ENCODE data around the gene LY86. TPM values are rescaled to one million over a fixed set of nuclear protein-coding genes. Genes with fewer than 3 reads are reported as not detected.

LY86 gene
- total RNA-seq, 1 experiment from 2014 or later = not detected

DNA sequence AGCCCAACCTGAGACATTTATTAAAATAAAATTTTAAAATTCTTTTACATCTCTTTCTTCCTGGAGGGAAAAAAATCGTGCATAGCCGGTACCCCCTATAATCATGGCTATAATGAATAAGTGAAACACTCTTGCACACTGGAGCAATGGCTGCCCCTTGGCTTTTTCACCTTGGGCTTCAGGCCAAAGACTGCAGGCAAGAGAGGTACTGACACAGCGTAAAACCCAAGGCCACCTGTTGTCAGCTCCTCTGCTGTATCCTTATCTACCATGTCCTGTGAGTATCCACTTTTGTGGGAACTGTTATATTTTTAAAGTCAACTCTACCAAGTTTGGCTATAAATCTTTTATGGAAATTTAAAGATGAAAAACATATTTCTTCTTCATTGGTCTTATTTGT lies 23.0 kb upstream of the LY86 start:
- H3K4me1 Mint-ChIP-seq = peaks cover 8% of the 10 kb centered on the region
- 0 out of 2 replicates have a peak, but pooled peaks cover 4% of the 10 kb centered on the region for H3K27me3 Mint-ChIP-seq (ENCODE audit: low read depth)
- no peak overlapping the region for H3K27ac Mint-ChIP-seq
- no peak for ATAC-seq
- peaks cover 28% of the 10 kb centered on the region for H3K9me3 Mint-ChIP-seq
- POLR2A ChIA-PET = no interaction called here
- DNase-seq (ENCODE audit: low spot score) = no peak
- no peak overlapping the region for H3K4me3 Mint-ChIP-seq
- peaks cover 12% of the 10 kb centered on the region for H3K36me3 Mint-ChIP-seq
- CTCF ChIA-PET = no interaction called here
- TF ChIP-seq, protein P1, sequence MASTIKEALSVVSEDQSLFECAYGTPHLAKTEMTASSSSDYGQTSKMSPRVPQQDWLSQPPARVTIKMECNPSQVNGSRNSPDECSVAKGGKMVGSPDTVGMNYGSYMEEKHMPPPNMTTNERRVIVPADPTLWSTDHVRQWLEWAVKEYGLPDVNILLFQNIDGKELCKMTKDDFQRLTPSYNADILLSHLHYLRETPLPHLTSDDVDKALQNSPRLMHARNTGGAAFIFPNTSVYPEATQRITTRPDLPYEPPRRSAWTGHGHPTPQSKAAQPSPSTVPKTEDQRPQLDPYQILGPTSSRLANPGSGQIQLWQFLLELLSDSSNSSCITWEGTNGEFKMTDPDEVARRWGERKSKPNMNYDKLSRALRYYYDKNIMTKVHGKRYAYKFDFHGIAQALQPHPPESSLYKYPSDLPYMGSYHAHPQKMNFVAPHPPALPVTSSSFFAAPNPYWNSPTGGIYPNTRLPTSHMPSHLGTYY (CRISPR knock-in tag; IDR thresholded peaks at IDR 0.05) = no peak
- TF ChIP-seq, protein P2, sequence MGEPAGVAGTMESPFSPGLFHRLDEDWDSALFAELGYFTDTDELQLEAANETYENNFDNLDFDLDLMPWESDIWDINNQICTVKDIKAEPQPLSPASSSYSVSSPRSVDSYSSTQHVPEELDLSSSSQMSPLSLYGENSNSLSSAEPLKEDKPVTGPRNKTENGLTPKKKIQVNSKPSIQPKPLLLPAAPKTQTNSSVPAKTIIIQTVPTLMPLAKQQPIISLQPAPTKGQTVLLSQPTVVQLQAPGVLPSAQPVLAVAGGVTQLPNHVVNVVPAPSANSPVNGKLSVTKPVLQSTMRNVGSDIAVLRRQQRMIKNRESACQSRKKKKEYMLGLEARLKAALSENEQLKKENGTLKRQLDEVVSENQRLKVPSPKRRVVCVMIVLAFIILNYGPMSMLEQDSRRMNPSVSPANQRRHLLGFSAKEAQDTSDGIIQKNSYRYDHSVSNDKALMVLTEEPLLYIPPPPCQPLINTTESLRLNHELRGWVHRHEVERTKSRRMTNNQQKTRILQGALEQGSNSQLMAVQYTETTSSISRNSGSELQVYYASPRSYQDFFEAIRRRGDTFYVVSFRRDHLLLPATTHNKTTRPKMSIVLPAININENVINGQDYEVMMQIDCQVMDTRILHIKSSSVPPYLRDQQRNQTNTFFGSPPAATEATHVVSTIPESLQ (CRISPR knock-in tag; IDR thresholded peaks at IDR 0.05) = no peak
- TF ChIP-seq FOXK1 (CRISPR knock-in tag; IDR thresholded peaks at IDR 0.05) (no peak), PREB (CRISPR knock-in tag; IDR thresholded peaks at IDR 0.05; ENCODE audit: borderline replicate concordance) (no peak), CREM (CRISPR knock-in tag; IDR thresholded peaks at IDR 0.05) (no peak), ZNF423 (CRISPR knock-in tag; IDR thresholded peaks at IDR 0.05) (no peak), SMAD3 (CRISPR knock-in tag; IDR thresholded peaks at IDR 0.05; ENCODE audit: borderline replicate concordance) (no peak)

DNA sequence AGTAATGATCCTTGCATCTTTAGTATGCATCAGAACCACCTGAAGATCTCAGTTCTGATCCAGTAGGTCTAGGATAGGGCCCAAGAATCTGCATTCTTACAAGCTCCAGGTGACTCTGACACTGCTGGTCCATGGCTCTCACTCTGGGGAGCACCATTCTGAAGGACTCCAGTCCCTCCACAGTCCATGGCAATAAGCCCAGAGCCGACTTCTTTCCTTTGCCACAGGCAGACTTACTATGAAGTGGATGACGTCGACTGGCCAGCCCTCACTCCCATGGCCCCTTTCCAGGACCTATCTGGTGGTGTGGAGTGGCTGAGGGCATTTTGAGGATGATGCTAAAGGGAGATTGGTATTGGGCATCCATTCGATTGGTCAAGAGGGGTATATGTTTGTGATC lies 21.8 kb upstream of the LY86 start:
- H3K9me3 Mint-ChIP-seq = peaks cover 28% of the 10 kb centered on the region
- peaks cover under 1% of the 10 kb centered on the region; the same call in 1 of the 2 replicates for H3K4me1 Mint-ChIP-seq
- no peak for ATAC-seq
- 0 out of 2 replicates have a peak, but pooled peaks cover 4% of the 10 kb centered on the region for H3K27me3 Mint-ChIP-seq (ENCODE audit: low read depth)
- no peak overlapping the region for H3K4me3 Mint-ChIP-seq
- CTCF ChIA-PET = no interaction called here
- H3K36me3 Mint-ChIP-seq = peaks cover 12% of the 10 kb centered on the region
- no peak for TF ChIP-seq ZNF138 (CRISPR knock-in tag; conservative IDR thresholded peaks at IDR 0.05)
- TF ChIP-seq, protein P3, sequence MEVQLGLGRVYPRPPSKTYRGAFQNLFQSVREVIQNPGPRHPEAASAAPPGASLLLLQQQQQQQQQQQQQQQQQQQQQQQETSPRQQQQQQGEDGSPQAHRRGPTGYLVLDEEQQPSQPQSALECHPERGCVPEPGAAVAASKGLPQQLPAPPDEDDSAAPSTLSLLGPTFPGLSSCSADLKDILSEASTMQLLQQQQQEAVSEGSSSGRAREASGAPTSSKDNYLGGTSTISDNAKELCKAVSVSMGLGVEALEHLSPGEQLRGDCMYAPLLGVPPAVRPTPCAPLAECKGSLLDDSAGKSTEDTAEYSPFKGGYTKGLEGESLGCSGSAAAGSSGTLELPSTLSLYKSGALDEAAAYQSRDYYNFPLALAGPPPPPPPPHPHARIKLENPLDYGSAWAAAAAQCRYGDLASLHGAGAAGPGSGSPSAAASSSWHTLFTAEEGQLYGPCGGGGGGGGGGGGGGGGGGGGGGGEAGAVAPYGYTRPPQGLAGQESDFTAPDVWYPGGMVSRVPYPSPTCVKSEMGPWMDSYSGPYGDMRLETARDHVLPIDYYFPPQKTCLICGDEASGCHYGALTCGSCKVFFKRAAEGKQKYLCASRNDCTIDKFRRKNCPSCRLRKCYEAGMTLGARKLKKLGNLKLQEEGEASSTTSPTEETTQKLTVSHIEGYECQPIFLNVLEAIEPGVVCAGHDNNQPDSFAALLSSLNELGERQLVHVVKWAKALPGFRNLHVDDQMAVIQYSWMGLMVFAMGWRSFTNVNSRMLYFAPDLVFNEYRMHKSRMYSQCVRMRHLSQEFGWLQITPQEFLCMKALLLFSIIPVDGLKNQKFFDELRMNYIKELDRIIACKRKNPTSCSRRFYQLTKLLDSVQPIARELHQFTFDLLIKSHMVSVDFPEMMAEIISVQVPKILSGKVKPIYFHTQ (CRISPR knock-in tag; IDR thresholded peaks at IDR 0.05) = no peak
- TF ChIP-seq, protein P4, sequence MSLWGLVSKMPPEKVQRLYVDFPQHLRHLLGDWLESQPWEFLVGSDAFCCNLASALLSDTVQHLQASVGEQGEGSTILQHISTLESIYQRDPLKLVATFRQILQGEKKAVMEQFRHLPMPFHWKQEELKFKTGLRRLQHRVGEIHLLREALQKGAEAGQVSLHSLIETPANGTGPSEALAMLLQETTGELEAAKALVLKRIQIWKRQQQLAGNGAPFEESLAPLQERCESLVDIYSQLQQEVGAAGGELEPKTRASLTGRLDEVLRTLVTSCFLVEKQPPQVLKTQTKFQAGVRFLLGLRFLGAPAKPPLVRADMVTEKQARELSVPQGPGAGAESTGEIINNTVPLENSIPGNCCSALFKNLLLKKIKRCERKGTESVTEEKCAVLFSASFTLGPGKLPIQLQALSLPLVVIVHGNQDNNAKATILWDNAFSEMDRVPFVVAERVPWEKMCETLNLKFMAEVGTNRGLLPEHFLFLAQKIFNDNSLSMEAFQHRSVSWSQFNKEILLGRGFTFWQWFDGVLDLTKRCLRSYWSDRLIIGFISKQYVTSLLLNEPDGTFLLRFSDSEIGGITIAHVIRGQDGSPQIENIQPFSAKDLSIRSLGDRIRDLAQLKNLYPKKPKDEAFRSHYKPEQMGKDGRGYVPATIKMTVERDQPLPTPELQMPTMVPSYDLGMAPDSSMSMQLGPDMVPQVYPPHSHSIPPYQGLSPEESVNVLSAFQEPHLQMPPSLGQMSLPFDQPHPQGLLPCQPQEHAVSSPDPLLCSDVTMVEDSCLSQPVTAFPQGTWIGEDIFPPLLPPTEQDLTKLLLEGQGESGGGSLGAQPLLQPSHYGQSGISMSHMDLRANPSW (CRISPR knock-in tag; conservative IDR thresholded peaks at IDR 0.05; ENCODE audit: low read depth) = no peak
- no peak for TF ChIP-seq ZSCAN18 (CRISPR knock-in tag; IDR thresholded peaks at IDR 0.05)
- no peak for TF ChIP-seq SMAD3 (CRISPR knock-in tag; IDR thresholded peaks at IDR 0.05; ENCODE audit: borderline replicate concordance)
- TF ChIP-seq, protein P5, sequence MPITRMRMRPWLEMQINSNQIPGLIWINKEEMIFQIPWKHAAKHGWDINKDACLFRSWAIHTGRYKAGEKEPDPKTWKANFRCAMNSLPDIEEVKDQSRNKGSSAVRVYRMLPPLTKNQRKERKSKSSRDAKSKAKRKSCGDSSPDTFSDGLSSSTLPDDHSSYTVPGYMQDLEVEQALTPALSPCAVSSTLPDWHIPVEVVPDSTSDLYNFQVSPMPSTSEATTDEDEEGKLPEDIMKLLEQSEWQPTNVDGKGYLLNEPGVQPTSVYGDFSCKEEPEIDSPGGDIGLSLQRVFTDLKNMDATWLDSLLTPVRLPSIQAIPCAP (CRISPR knock-in tag; IDR thresholded peaks at IDR 0.05) = no peak
- TF ChIP-seq, protein P6, sequence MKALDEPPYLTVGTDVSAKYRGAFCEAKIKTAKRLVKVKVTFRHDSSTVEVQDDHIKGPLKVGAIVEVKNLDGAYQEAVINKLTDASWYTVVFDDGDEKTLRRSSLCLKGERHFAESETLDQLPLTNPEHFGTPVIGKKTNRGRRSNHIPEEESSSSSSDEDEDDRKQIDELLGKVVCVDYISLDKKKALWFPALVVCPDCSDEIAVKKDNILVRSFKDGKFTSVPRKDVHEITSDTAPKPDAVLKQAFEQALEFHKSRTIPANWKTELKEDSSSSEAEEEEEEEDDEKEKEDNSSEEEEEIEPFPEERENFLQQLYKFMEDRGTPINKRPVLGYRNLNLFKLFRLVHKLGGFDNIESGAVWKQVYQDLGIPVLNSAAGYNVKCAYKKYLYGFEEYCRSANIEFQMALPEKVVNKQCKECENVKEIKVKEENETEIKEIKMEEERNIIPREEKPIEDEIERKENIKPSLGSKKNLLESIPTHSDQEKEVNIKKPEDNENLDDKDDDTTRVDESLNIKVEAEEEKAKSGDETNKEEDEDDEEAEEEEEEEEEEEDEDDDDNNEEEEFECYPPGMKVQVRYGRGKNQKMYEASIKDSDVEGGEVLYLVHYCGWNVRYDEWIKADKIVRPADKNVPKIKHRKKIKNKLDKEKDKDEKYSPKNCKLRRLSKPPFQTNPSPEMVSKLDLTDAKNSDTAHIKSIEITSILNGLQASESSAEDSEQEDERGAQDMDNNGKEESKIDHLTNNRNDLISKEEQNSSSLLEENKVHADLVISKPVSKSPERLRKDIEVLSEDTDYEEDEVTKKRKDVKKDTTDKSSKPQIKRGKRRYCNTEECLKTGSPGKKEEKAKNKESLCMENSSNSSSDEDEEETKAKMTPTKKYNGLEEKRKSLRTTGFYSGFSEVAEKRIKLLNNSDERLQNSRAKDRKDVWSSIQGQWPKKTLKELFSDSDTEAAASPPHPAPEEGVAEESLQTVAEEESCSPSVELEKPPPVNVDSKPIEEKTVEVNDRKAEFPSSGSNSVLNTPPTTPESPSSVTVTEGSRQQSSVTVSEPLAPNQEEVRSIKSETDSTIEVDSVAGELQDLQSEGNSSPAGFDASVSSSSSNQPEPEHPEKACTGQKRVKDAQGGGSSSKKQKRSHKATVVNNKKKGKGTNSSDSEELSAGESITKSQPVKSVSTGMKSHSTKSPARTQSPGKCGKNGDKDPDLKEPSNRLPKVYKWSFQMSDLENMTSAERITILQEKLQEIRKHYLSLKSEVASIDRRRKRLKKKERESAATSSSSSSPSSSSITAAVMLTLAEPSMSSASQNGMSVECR (CRISPR knock-in tag; IDR thresholded peaks at IDR 0.05; ENCODE audit: borderline replicate concordance) = no peak
- POLR2A ChIA-PET = no interaction called here
- no peak for DNase-seq (ENCODE audit: low spot score)
- H3K27ac Mint-ChIP-seq = no peak overlapping the region

All from WTC11 (cell line).